Measurements from ENCODE around the gene SLC44A2. TPM values are rescaled to one million over a fixed set of nuclear protein-coding genes. Genes with fewer than 3 reads are reported as not detected.
A peak's percentile ranks its signal among the peaks of the same experiment; 100 is the strongest.
"Not testable (repeated sequence)": the region's sequence is repeated elsewhere in the genome, so short reads cannot be mapped to it uniquely, and the experiment has no call there.

SLC44A2 gene
- total RNA-seq, 1 experiment from 2014 or later, result 31.5 TPM

DNA sequence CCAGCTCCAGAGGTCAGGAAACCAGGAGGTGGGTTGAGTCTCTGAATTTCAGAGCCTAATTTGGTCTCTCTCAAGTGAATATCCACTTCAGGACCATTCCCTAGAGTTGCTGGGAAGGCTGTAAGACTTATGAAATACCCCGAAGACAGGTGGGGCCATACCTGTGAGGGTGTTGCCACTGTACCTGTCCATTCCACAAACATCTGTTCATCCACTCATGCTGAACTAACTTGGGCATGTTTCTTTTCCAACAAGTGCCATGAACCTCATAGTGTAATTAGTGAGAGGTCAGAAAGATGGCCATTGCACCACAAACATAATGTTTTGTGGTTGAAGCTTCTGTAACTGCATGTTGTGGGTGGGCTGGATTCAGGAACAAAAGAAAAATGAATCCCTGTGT, 36.6 kb downstream of the SLC44A2 start:
- no peaks in the 10 kb centered on the region for H3K9me3 ChIP-seq (ENCODE audit: control insufficient read depth, insufficient read depth, low read depth, low read length)
- no peak for TF ChIP-seq SIN3A (IDR thresholded peaks at IDR 0.05; ENCODE audit: borderline replicate concordance, insufficient read depth, low read depth, low read length)
- TF ChIP-seq POLR2AphosphoS5 (IDR thresholded peaks at IDR 0.05; ENCODE audit: low read depth, low read length), result no peak
- CTCF ChIA-PET, result interaction anchor here (0.6 kb wide), 1 partner anchor 234 kb away, joined by 4 read pairs; no protein-coding TSS in a partner anchor
- no peak overlapping the region for H3K27ac ChIP-seq (ENCODE audit: low read length)
- no peak for DNase-seq (ENCODE audit: low read depth, low spot score)
- intact Hi-C loops (cut with micrococcal nuclease; ENCODE audit: unreplicated experiment) (no loop called here), in situ Hi-C loops (cut with HindIII; ENCODE audit: low pct_unique_long_range_greater_than_20kb, low sequenced_read_pairs) (no loop called here)
- H3K36me3 ChIP-seq (ENCODE audit: control insufficient read depth, insufficient read depth, low read length), result no peaks in the 10 kb centered on the region; the same call in 1 of the 2 replicates
- H3K4me1 ChIP-seq (ENCODE audit: control insufficient read depth, insufficient read depth, low read length), result peaks cover 33% of the 10 kb centered on the region
- H3K27me3 ChIP-seq (ENCODE audit: control insufficient read depth, insufficient read depth, low read length), result no peaks in the 10 kb centered on the region
- POLR2A ChIA-PET, result no interaction called here
- no peak overlapping the region for H3K4me3 ChIP-seq (ENCODE audit: low read depth in 2 of 2, low read length in 2 of 2)
- no TSS peak for BruUV-seq (replicated peaks)
- ATAC-seq, result no peak

DNA sequence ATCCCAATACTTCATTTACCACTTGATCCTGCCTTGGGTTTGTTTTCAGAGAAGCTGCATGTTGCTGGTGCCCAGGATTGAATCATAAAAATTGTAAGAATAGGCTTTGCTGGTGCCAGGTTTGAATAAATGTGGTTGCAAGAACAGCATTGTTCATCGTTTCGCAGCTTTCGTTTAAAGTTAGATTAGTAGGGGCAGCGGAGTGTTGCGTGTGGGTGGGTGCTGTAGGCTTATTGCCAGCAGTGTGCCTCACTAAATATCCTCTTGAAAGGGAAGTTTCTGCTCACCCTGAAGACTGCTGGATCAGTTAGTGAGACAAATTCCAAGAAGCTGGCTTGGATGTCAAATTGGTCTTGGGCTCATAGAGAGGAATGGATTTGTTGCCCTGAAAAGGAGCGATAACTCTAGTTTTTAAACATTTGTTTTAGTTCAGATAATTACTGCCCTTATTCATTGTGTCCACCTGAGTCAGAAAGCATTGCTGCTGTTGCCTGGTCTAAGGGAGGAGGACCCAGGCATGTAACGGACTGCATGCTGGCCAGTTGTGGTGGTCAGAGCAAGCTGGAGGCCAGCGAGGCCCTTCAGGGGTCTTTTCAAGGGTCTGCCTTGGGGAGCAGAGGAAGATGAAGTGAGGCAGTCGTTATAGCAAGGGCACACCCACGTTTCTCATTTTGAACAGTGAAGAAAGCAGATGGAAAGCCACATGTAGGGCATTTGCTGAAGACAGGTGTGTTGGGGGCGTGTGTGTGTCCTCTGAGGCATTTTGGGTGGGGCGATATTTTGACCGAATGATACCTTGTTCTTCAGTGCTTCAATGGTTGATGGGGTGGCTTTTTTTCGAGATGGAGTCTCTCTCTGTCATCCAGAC, 37.3 kb downstream of the SLC44A2 start:
- ATAC-seq (no peak), DNase-seq (ENCODE audit: low read depth, low spot score) (no peak)
- TSS peak; percentile 47 for BruUV-seq (replicated peaks)
- in situ Hi-C loops (cut with HindIII; ENCODE audit: low pct_unique_long_range_greater_than_20kb, low sequenced_read_pairs), result no loop called here
- CTCF ChIA-PET, result no interaction called here
- TF ChIP-seq TCF7L2 (IDR thresholded peaks at IDR 0.05; ENCODE audit: low read depth, low read length) (no peak), SIN3A (IDR thresholded peaks at IDR 0.05; ENCODE audit: borderline replicate concordance, insufficient read depth, low read depth, low read length) (no peak), POLR2AphosphoS5 (IDR thresholded peaks at IDR 0.05; ENCODE audit: low read depth, low read length) (no peak)
- TF ChIP-seq, protein P1, sequence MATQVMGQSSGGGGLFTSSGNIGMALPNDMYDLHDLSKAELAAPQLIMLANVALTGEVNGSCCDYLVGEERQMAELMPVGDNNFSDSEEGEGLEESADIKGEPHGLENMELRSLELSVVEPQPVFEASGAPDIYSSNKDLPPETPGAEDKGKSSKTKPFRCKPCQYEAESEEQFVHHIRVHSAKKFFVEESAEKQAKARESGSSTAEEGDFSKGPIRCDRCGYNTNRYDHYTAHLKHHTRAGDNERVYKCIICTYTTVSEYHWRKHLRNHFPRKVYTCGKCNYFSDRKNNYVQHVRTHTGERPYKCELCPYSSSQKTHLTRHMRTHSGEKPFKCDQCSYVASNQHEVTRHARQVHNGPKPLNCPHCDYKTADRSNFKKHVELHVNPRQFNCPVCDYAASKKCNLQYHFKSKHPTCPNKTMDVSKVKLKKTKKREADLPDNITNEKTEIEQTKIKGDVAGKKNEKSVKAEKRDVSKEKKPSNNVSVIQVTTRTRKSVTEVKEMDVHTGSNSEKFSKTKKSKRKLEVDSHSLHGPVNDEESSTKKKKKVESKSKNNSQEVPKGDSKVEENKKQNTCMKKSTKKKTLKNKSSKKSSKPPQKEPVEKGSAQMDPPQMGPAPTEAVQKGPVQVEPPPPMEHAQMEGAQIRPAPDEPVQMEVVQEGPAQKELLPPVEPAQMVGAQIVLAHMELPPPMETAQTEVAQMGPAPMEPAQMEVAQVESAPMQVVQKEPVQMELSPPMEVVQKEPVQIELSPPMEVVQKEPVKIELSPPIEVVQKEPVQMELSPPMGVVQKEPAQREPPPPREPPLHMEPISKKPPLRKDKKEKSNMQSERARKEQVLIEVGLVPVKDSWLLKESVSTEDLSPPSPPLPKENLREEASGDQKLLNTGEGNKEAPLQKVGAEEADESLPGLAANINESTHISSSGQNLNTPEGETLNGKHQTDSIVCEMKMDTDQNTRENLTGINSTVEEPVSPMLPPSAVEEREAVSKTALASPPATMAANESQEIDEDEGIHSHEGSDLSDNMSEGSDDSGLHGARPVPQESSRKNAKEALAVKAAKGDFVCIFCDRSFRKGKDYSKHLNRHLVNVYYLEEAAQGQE (IDR thresholded peaks at IDR 0.05; ENCODE audit: insufficient read depth in 1 of 2, low read depth in 2 of 2, low read length in 1 of 2), result no peak
- TF ChIP-seq, protein P2, sequence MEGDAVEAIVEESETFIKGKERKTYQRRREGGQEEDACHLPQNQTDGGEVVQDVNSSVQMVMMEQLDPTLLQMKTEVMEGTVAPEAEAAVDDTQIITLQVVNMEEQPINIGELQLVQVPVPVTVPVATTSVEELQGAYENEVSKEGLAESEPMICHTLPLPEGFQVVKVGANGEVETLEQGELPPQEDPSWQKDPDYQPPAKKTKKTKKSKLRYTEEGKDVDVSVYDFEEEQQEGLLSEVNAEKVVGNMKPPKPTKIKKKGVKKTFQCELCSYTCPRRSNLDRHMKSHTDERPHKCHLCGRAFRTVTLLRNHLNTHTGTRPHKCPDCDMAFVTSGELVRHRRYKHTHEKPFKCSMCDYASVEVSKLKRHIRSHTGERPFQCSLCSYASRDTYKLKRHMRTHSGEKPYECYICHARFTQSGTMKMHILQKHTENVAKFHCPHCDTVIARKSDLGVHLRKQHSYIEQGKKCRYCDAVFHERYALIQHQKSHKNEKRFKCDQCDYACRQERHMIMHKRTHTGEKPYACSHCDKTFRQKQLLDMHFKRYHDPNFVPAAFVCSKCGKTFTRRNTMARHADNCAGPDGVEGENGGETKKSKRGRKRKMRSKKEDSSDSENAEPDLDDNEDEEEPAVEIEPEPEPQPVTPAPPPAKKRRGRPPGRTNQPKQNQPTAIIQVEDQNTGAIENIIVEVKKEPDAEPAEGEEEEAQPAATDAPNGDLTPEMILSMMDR (IDR thresholded peaks at IDR 0.05), result no peak
- Histone ChIP-seq H3K27me3 (ENCODE audit: control insufficient read depth, insufficient read depth, low read length) (no peaks in the 10 kb centered on the region), H3K36me3 (ENCODE audit: control insufficient read depth, insufficient read depth, low read length) (no peaks in the 10 kb centered on the region; the same call in 1 of the 2 replicates), H3K27ac (ENCODE audit: low read length) (no peak overlapping the region), H3K4me3 (ENCODE audit: low read depth in 2 of 2, low read length in 2 of 2) (no peak overlapping the region), H3K9me3 (ENCODE audit: control insufficient read depth, insufficient read depth, low read depth, low read length) (no peaks in the 10 kb centered on the region), H3K4me1 (ENCODE audit: control insufficient read depth, insufficient read depth, low read length) (peaks cover 33% of the 10 kb centered on the region)
- POLR2A ChIA-PET, result no interaction called here
- intact Hi-C loops (cut with micrococcal nuclease; ENCODE audit: unreplicated experiment), result no loop called here

DNA sequence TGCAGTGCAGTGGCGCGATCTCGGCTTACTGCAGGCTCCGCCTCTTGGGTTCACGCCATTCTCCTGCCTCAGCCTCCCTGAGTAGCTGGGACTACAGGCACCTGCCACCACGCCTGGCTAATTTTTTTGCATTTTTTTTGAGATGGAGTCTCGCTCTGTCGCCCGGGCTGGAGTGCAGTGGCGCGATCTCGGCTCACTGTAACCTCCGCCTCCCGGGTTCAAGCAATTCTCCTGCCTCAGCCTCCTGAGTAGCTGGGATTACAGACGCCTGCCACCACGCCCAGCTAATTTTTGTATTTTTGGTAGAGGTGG, 37.9 kb downstream of the SLC44A2 start:
- H3K36me3 ChIP-seq (ENCODE audit: control insufficient read depth, insufficient read depth, low read length); CTCF ChIA-PET; H3K4me3 ChIP-seq (ENCODE audit: low read depth in 2 of 2, low read length in 2 of 2); intact Hi-C loops (cut with micrococcal nuclease; ENCODE audit: unreplicated experiment); H3K27me3 ChIP-seq (ENCODE audit: control insufficient read depth, insufficient read depth, low read length); BruUV-seq (replicated peaks); POLR2A ChIA-PET; H3K9me3 ChIP-seq (ENCODE audit: control insufficient read depth, insufficient read depth, low read depth, low read length); in situ Hi-C loops (cut with HindIII; ENCODE audit: low pct_unique_long_range_greater_than_20kb, low sequenced_read_pairs); DNase-seq (ENCODE audit: low read depth, low spot score); ATAC-seq; H3K27ac ChIP-seq (ENCODE audit: low read length): not testable (repeated sequence)
- H3K4me1 ChIP-seq (ENCODE audit: control insufficient read depth, insufficient read depth, low read length), result peaks cover 27% of the 10 kb centered on the region
